ENCODE results near the gene AKAP6. TPM values are rescaled to one million over a fixed set of nuclear protein-coding genes. Genes with fewer than 3 reads are reported as not detected.

AKAP6 gene
- total RNA-seq, 1 donor from 2014 or later = 3.4 TPM

GRCh38 chr14:32435411-32435810 is 106.3 kb downstream of the AKAP6 start:
- Mint-ChIP-seq H3K4me3 (ENCODE audit: low read depth) (no peak overlapping the region), H3K9me3 (ENCODE audit: low read depth) (no peaks in the 10 kb centered on the region), H3K36me3 (ENCODE audit: insufficient read depth) (no peaks in the 10 kb centered on the region), H3K4me1 (ENCODE audit: low read depth) (peaks cover 7% of the 10 kb centered on the region), H3K27ac (no peak overlapping the region), H3K27me3 (no peaks in the 10 kb centered on the region)
- DNase-seq (ENCODE audit: low spot score, unreplicated experiment) = no peak
- TF ChIP-seq CTCF (IDR thresholded peaks at IDR 0.05; ENCODE audit: unreplicated experiment) = no peak

- no peak for DNase-seq (ENCODE audit: low spot score, unreplicated experiment)
- no peak overlapping the region for H3K4me3 Mint-ChIP-seq (ENCODE audit: low read depth)
- H3K9me3 Mint-ChIP-seq (ENCODE audit: low read depth) = no peaks in the 10 kb centered on the region
- H3K36me3 Mint-ChIP-seq (ENCODE audit: insufficient read depth) = no peaks in the 10 kb centered on the region
- H3K27ac Mint-ChIP-seq = no peak overlapping the region
- H3K4me1 Mint-ChIP-seq (ENCODE audit: low read depth) = peaks cover 7% of the 10 kb centered on the region
- no peaks in the 10 kb centered on the region for H3K27me3 Mint-ChIP-seq
- no peak for TF ChIP-seq CTCF (IDR thresholded peaks at IDR 0.05; ENCODE audit: unreplicated experiment)
These were observed 107.9 kb downstream of the AKAP6 start for GRCh38 chr14:32436993-32437392.

GRCh38 chr14:32438517-32438916 is 109.4 kb downstream of the AKAP6 start:
- Mint-ChIP-seq H3K36me3 (ENCODE audit: insufficient read depth) (no peaks in the 10 kb centered on the region), H3K9me3 (ENCODE audit: low read depth) (no peaks in the 10 kb centered on the region), H3K4me3 (ENCODE audit: low read depth) (no peak overlapping the region), H3K4me1 (ENCODE audit: low read depth) (peaks cover 7% of the 10 kb centered on the region), H3K27me3 (no peaks in the 10 kb centered on the region), H3K27ac (no peak overlapping the region)
- no peak for DNase-seq (ENCODE audit: low spot score, unreplicated experiment)
- TF ChIP-seq CTCF (IDR thresholded peaks at IDR 0.05; ENCODE audit: unreplicated experiment) = no peak

GRCh38 chr14:32443890-32444661 is 115.0 kb downstream of the AKAP6 start:
- TF ChIP-seq CTCF (IDR thresholded peaks at IDR 0.05; ENCODE audit: unreplicated experiment) = no peak
- no peaks in the 10 kb centered on the region for H3K9me3 Mint-ChIP-seq (ENCODE audit: low read depth)
- no peaks in the 10 kb centered on the region for H3K4me1 Mint-ChIP-seq (ENCODE audit: low read depth)
- H3K4me3 Mint-ChIP-seq (ENCODE audit: low read depth) = no peak overlapping the region
- no peak for DNase-seq (ENCODE audit: low spot score, unreplicated experiment)
- peaks cover 4% of the 10 kb centered on the region for H3K27me3 Mint-ChIP-seq
- no peaks in the 10 kb centered on the region for H3K36me3 Mint-ChIP-seq (ENCODE audit: insufficient read depth)
- no peak overlapping the region for H3K27ac Mint-ChIP-seq

- Mint-ChIP-seq H3K27me3 (peaks cover 4% of the 10 kb centered on the region), H3K27ac (no peak overlapping the region), H3K9me3 (ENCODE audit: low read depth) (no peaks in the 10 kb centered on the region), H3K4me1 (ENCODE audit: low read depth) (no peaks in the 10 kb centered on the region), H3K4me3 (ENCODE audit: low read depth) (no peak overlapping the region), H3K36me3 (ENCODE audit: insufficient read depth) (no peaks in the 10 kb centered on the region)
- DNase-seq (ENCODE audit: low spot score, unreplicated experiment) = no peak
- TF ChIP-seq CTCF (IDR thresholded peaks at IDR 0.05; ENCODE audit: unreplicated experiment) = no peak
These were observed 118.3 kb downstream of the AKAP6 start for GRCh38 chr14:32447371-32447770.
